PC-9 (cell line): Measurements from ENCODE around the gene SSBP2. TPM values are rescaled to one million over a fixed set of nuclear protein-coding genes. Genes with fewer than 3 reads are reported as not detected.

ENCODE experiments used
- BruUV-seq: library from RNA; stranded (reverse); fragments of 400-500 nt; replicated peaks from 2 replicates; lab custom pipeline; 2021; lab: Mats Ljungman, UMichigan
- CTCF ChIA-PET: fragments of 300-600 bp; sonication (Branson Sonifier 250); formaldehyde crosslinking; loops from one replicate; lab custom pipeline; 2022; ENCODE audit warnings: antibody characterized with exemption; lab: Charles Lee
- POLR2A ChIA-PET: fragments of 300-600 bp; sonication (Branson Sonifier 250); formaldehyde crosslinking; loops from one replicate; lab custom pipeline; 2022; ENCODE audit warnings: antibody characterized with exemption; ENCODE audit not compliant: unreplicated experiment; lab: Charles Lee
- DNase-seq, 2 experiments: peaks; one replicate each; pipeline versions ENCODE4 v3.0.0 to v3.0.0-alpha.2; 2015 to 2022; ENCODE audit warnings: mixed read lengths in 1 of 2
- H2AFZ ChIP-seq: fragments of 200-600 bp; sonication (generic); 2 replicates; pipeline ENCODE4 v1.8.1; 2017; ENCODE audit warnings: antibody characterized with exemption
- H3F3A ChIP-seq: fragments of 200-600 bp; sonication (generic); 2 replicates; pipeline ENCODE4 v1.8.1; 2017; ENCODE audit warnings: antibody characterized with exemption, mild to moderate bottlenecking, low read depth; ENCODE audit not compliant: insufficient read depth
- H3K27ac ChIP-seq: fragments of 200-600 bp; sonication (generic); 2 replicates; pipeline ENCODE4 v1.6.1; 2016; ENCODE audit warnings: mixed run types
- H3K27me3 ChIP-seq: fragments of 200-600 bp; sonication (generic); 2 replicates; pipeline ENCODE4 v1.6.1; 2016; ENCODE audit warnings: low read depth, mixed run types; ENCODE audit not compliant: insufficient read depth
- H3K36me3 ChIP-seq: fragments of 200-600 bp; sonication (generic); 2 replicates; pipeline ENCODE4 v1.6.1; 2016; ENCODE audit warnings: low read depth, mixed run types
- H3K4me1 ChIP-seq: fragments of 200-600 bp; sonication (generic); replicated peaks from 2 replicates; pipeline ENCODE4 v1.6.1; 2016; ENCODE audit warnings: mixed run types; ENCODE audit not compliant: insufficient read depth
- H3K4me2 ChIP-seq: fragments of 200-600 bp; sonication (generic); 2 replicates; pipeline ENCODE4 v1.6.1; 2017; ENCODE audit warnings: mixed run types
- H3K4me3 ChIP-seq: fragments of 200-600 bp; sonication (generic); 2 replicates; pipeline ENCODE4 v1.6.1; 2016; ENCODE audit warnings: mixed run types
- H3K79me2 ChIP-seq: fragments of 200-600 bp; sonication (generic); 2 replicates; pipeline ENCODE4 v1.6.1; 2017; ENCODE audit warnings: low read depth, mixed run types
- H3K9me2 ChIP-seq: fragments of 200-600 bp; sonication (generic); 2 replicates; pipeline ENCODE4 v1.8.1; 2017; ENCODE audit warnings: mild to moderate bottlenecking; ENCODE audit not compliant: insufficient read depth
- H3K9me3 ChIP-seq: fragments of 200-600 bp; sonication (generic); 2 replicates; pipeline ENCODE4 v1.8.1; 2016; ENCODE audit warnings: low read depth; ENCODE audit not compliant: insufficient read depth
- H4K20me1 ChIP-seq: fragments of 200-600 bp; sonication (generic); 2 replicates; pipeline ENCODE4 v1.8.1; 2017; ENCODE audit not compliant: insufficient read depth
- EZH2 ChIP-seq: fragments of 200-600 bp; sonication (generic); IDR thresholded peaks from 2 replicates; pipeline ENCODE4 v1.8.0; 2017; ENCODE audit warnings: antibody characterized with exemption, low read depth
- intact Hi-C: fragments of 100-400 bp; cut with micrococcal nuclease; formaldehyde crosslinking; loops from one replicate; pipeline ENCODE4 v1.10.0; 2022; ENCODE audit not compliant: unreplicated experiment
- total RNA-seq: library from RNA; stranded (reverse); gene quantifications from 2 replicates; pipeline ENCODE4 v1.2.3, GENCODE V29; 2021
- TF ChIP-seq, protein P1 (sequence below): fragments of 200-600 bp; sonication (generic); conservative IDR thresholded peaks from 2 replicates; pipeline ENCODE4 v1.6.1; 2017; ENCODE audit warnings: mixed run types, antibody characterized with exemption, mild to moderate bottlenecking, moderate library complexity

Gene SSBP2
- total RNA-seq, 1 experiment from 2014 or later: 6.4 TPM

DNA sequence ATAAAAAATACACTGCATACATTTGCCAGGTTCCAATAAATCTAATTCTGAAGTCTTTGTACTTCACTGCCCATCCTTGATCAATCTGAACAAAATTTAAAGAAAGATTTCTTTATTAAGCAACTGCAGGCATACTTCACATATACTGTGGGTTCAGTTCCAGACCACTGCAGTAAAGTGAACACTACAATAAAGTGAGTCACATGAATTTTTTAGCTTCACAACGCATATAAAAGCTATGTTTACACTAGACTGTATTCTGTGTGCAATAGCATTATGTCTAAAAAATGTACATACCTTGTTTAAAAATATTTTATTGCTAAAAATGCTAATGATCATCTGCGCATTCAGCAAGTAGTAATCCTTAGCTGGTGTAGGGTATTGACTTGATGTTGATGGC, 52.1 kb downstream of the SSBP2 start:
- Histone ChIP-seq H3K79me2 (no peaks in the 10 kb centered on the region), H3K36me3 (no peaks in the 10 kb centered on the region)
- TF ChIP-seq, protein P1, sequence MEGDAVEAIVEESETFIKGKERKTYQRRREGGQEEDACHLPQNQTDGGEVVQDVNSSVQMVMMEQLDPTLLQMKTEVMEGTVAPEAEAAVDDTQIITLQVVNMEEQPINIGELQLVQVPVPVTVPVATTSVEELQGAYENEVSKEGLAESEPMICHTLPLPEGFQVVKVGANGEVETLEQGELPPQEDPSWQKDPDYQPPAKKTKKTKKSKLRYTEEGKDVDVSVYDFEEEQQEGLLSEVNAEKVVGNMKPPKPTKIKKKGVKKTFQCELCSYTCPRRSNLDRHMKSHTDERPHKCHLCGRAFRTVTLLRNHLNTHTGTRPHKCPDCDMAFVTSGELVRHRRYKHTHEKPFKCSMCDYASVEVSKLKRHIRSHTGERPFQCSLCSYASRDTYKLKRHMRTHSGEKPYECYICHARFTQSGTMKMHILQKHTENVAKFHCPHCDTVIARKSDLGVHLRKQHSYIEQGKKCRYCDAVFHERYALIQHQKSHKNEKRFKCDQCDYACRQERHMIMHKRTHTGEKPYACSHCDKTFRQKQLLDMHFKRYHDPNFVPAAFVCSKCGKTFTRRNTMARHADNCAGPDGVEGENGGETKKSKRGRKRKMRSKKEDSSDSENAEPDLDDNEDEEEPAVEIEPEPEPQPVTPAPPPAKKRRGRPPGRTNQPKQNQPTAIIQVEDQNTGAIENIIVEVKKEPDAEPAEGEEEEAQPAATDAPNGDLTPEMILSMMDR: no peak
- TF ChIP-seq EZH2: no peak

DNA sequence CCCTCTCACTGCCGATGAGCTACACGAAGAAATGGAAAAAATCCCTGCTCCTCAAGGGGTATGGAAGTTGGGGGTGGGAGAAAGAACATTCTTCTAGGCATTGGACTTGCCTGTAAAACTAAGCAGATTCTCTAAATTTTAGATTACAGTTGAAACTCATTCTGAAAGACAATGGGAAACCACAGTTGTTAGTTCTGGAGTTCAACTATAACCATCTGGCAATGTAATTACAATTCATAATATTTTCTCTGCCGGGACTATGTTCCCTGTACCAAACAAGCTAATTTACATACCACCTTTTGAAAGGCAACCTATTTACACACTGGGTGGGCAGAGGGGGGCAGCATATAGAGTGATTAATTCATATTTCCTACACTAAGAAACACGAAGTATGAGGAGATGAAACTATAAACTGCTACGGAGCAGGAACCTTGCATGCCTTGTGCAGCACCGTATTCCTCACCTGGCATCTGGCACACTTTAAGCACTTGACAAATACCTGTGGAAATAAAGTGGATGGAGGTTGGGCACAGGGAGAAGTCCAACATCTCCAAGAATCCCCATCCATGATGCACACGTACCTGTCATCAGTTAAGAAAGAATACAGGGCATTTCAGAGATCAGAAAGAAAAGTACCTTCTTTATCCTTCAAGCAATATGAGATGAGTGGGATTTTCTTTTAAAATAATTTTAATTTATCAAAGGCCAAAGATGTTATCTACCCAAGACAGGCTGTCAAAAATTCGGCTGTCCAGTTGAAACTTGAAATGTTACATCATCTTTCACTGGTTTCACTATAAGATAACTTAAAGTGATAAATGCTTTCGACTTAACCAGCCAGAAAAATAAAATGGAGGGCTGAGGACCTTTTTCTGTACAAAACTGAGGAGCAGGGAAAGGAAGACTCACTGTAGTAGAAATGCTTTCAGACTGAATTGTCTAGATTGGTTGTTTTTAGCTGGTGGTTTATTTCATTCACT, 54.2 kb downstream of the SSBP2 start:
- no TSS peak for BruUV-seq
- H3K4me2 ChIP-seq: no peak overlapping the region
- H3K27me3 ChIP-seq: no peaks in the 10 kb centered on the region
- no peak for DNase-seq
- H2AFZ ChIP-seq: no peak overlapping the region
- CTCF ChIA-PET: no interaction called here
- no peaks in the 10 kb centered on the region; the same call in 1 of the 2 replicates for H4K20me1 ChIP-seq
- TF ChIP-seq, protein P1: no peak
- TF ChIP-seq EZH2: no peak
- H3K79me2 ChIP-seq: no peaks in the 10 kb centered on the region
- H3K9me2 ChIP-seq: no peaks in the 10 kb centered on the region
- H3K36me3 ChIP-seq: no peaks in the 10 kb centered on the region
- H3K4me1 ChIP-seq: no peaks in the 10 kb centered on the region
- H3F3A ChIP-seq: no peaks in the 10 kb centered on the region
- intact Hi-C loops: no loop called here
- H3K4me3 ChIP-seq: no peak overlapping the region
- 0 out of 2 replicates have a peak, but pooled peaks cover 3% of the 10 kb centered on the region for H3K9me3 ChIP-seq
- POLR2A ChIA-PET: no interaction called here
- H3K27ac ChIP-seq: no peak overlapping the region

More for the DNA sequence above, 52.1 kb downstream of the SSBP2 start:
- no peaks in the 10 kb centered on the region for H3K4me1 ChIP-seq
- ChIA-PET CTCF (no interaction called here), POLR2A (no interaction called here)
- no peaks in the 10 kb centered on the region for H3F3A ChIP-seq
- H2AFZ ChIP-seq: no peak overlapping the region
- H3K27ac ChIP-seq: no peak overlapping the region
- no peak for DNase-seq
- no TSS peak for BruUV-seq
- no peak overlapping the region for H3K4me2 ChIP-seq
- no peaks in the 10 kb centered on the region for H3K27me3 ChIP-seq
- H4K20me1 ChIP-seq: no peaks in the 10 kb centered on the region; the same call in 1 of the 2 replicates
- H3K4me3 ChIP-seq: no peak overlapping the region
- H3K9me2 ChIP-seq: no peaks in the 10 kb centered on the region
- 0 out of 2 replicates have a peak, but pooled peaks cover 3% of the 10 kb centered on the region for H3K9me3 ChIP-seq
- intact Hi-C loops: no loop called here

DNA sequence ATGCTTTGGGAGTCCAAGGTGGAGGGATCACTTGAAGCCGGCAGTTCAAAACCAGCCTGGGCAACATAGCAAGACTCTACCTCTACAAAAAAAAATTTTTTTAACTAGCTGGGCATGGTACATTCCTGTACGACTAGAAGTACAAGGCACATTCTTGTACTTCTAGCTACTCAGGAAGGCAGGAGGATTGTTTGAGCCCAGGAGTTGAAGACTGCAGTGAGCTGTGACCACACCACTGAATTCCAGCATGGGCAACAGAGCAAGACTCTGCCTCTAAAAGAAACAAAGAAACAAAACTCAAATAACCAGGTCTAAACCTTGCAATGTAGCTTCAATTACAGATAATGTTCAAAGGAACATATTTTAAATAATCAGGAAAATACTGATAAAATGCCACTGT, 56.2 kb downstream of the SSBP2 start:
- CTCF ChIA-PET: no interaction called here
- H3K4me3 ChIP-seq: no peak overlapping the region
- H4K20me1 ChIP-seq: no peaks in the 10 kb centered on the region; the same call in 1 of the 2 replicates
- H2AFZ ChIP-seq: no peak overlapping the region
- H3K27me3 ChIP-seq: no peaks in the 10 kb centered on the region
- H3K27ac ChIP-seq: no peak overlapping the region
- POLR2A ChIA-PET: no interaction called here
- BruUV-seq: no TSS peak
- no peak for DNase-seq
- H3K4me2 ChIP-seq: no peak overlapping the region
- H3K9me2 ChIP-seq: no peaks in the 10 kb centered on the region; the same call in 1 of the 2 replicates
- no peaks in the 10 kb centered on the region for H3K9me3 ChIP-seq
- TF ChIP-seq, protein P1: no peak
- no peak for TF ChIP-seq EZH2
- no peaks in the 10 kb centered on the region for H3K36me3 ChIP-seq
- H3K4me1 ChIP-seq: no peaks in the 10 kb centered on the region
- H3F3A ChIP-seq: no peaks in the 10 kb centered on the region
- intact Hi-C loops: no loop called here
- no peaks in the 10 kb centered on the region for H3K79me2 ChIP-seq
